GM19468 (cell line): Measurements from ENCODE around the gene ABLIM2.

Experiments
- ATAC-seq: cut with Tn5 transposase; IDR thresholded peaks from one replicate; pipeline ENCODE4 v1.9.1; 2021; ENCODE audit warnings: mild to moderate bottlenecking, moderate library complexity, moderate number of reproducible peaks; ENCODE audit not compliant: unreplicated experiment; ENCODE audit errors: extremely low read depth

ABLIM2 gene

DNA sequence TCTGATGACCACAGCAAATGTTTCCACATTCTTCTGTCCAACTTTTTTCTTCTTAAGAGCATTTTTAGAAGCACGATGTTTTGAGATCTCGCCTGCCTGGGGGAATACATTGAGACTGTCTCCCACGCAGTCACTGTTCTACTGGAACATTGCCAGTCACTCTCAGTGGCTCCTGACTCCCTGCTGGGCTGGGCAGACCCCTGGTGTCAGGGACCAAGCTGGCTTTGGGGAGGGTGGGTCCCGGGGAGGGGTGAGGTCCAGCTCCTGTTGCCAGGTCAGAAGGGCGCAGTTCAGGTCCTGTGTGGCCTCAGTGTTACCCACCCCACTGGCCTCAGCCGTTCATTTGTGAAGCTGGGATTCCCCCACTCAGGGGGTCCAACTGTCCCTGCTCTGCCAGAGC is 18.9 kb upstream of the ABLIM2 start:
- no peak for ATAC-seq

GRCh38 chr4:8176547-8177399 is 18.2 kb upstream of the ABLIM2 start:
- ATAC-seq, result peak; percentile 47

DNA sequence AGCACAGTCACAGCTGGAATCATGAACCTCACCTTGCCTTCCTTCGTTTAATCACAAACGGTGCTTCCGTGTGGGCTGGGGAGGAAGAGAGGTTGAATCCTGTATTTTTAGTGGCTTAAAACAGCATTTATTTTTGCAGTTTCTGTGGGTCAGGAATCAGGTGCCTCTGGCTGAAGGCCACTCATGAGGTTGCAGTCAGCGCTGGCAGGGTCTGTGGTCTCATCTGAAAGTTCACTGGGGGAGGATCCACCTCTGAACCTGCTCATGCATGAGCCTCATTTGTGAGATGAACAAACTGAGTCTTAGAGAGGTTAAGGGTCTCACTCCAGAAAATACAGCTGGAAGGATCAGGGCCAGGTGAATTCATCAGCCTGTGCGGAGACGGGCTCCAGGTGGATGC is 17.1 kb upstream of the ABLIM2 start:
- no peak for ATAC-seq

DNA sequence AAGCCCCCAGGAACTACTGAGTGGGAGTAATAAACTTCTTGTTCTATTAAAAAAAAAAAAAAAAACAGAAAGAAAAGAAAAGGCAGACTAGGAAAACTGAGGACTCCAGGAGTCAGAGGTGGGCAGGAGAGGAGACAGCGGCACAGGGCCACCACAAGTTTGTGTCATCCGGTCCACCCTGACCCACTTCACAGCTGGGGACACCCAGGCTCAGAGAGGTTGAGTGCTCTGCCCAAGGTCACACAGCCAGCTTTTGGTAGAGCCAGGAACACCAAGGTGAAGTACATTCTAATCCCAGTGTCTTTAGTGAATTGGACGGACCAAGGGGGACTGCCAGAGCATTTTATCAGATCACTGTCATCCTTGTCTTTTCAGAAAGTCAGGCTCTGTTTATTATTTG is 16.4 kb upstream of the ABLIM2 start:
- no peak for ATAC-seq

DNA sequence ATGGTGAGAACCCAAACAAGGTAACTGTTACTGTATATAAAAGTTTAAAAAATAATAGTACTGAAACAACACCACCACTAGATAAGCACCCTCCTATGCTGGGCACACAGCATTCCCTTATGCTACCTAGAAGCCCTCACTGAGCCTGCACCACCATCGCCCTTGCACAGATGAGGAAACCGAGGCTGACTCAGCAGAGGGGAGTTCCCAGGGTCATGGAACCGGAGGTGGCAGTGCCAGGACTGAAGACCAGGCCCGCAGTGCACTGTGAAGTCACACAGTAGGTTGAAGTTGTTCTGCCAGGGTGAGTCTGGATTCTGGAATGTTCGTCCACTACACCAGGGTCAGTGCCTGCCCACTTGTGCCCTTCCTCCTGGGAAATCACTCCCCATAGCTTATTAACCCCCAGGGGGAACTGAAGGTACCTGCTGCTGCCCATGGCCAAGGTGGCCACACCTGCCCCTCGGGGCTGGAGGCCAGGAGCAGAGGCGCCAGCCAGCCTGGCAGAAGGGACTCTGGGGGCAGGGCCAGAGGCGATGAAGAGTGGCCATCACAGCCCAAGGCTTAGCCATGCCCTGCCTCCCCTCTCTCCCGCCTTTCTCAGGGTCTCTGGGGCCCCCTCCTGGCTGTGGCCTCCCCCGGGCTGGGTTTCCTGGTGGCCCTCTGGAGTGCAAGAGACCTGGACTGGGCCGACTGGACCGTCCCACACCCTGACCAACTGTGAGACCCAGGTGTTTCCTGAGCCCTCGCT is 15.1 kb upstream of the ABLIM2 start:
- no peak for ATAC-seq

- ATAC-seq, result no peak
Measured at GRCh38 chr4:8171984-8172924, 13.6 kb upstream of the ABLIM2 start.

DNA sequence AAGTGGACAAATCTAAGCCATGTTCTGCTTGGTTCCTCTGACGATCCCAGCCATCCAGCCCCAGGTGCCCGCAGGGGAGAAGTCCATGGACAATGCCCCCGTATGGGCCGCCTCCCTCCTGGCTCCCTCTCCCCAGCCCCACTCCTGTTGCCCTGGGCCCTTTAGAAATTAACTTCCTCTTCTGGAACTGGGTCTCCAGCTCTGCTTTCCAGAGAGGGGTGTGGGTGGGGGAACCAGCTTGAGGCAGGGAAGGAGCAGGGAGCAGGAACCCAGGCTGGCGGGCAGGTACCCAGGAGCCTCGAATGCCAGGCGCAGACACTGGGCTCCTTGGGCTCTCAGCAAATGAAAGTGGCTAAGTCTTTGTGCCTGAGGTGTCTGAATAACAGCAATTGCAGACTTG is 12.7 kb upstream of the ABLIM2 start:
- no peak for ATAC-seq

DNA sequence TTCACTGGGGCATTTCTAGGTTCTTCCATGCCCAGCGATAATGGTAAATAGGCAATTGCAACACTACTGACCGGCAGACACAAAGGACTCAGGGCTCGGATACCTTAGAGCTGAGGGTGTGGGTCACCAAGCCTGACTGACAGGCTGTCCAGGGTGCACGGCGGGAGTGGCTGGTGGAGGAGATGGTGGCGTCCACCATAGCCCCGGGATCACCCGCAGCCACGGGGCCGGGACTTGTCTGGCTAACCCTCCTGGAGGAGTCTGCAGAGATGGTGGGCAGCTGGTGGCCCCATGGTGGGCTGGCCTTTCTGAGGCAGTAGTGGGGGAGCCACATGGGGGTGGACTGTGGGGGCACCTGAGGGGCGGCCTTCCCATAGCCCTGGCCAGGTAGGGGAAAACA is 11.7 kb upstream of the ABLIM2 start:
- no peak for ATAC-seq

GRCh38 chr4:8169763-8170162 is 11.2 kb upstream of the ABLIM2 start:
- ATAC-seq, result no peak

- ATAC-seq, result no peak
Measured at GRCh38 chr4:8168832-8169598, 10.4 kb upstream of the ABLIM2 start.

DNA sequence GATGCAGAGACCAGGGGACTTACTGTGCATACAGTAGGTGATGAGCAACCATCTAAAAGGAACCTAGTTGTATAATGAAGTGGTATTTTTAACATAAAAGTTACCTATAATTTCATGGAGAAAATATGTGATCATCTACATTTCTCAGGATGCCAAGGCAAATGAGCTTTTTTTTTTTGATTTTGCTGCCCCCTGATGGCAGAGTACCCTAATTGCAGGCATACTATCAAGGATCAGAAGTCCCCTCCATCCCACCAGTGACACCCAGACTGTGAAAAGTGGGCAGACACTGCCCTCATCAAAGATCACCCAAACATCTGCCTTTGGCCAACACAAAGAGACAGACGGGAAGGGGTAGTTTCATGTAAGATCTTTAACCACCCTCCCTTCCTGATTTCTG is 9.6 kb upstream of the ABLIM2 start:
- ATAC-seq, result no peak

GRCh38 chr4:8167815-8168214 is 9.2 kb upstream of the ABLIM2 start:
- ATAC-seq, result no peak

- no peak for ATAC-seq
Measured at GRCh38 chr4:8167291-8167690, 8.7 kb upstream of the ABLIM2 start.

DNA sequence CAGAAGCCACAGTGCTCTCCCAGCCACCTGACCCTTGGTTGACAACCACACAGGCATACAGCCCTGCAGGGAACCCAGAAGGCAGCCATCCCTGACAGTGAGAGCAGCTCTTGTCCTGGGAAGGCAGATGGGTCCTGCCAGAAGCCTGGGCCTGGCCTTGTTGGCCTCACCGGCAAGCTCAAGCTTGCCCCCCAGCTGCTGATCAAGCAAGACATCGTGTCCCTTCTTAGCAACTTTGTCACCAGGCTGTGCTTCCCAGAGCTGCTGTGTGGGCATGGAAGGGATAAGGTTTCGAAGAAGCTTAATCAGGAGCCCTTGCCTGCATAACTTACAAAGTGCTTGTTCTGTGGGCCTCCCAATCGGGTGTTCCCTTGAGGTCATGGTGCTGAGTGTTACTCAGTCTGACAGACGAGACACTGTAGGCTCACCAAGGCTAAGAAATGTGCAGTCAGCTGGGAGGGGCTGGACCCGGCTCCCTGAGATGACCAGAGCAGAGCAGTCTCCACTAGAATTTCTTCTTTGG is 6.8 kb upstream of the ABLIM2 start:
- no peak for ATAC-seq

DNA sequence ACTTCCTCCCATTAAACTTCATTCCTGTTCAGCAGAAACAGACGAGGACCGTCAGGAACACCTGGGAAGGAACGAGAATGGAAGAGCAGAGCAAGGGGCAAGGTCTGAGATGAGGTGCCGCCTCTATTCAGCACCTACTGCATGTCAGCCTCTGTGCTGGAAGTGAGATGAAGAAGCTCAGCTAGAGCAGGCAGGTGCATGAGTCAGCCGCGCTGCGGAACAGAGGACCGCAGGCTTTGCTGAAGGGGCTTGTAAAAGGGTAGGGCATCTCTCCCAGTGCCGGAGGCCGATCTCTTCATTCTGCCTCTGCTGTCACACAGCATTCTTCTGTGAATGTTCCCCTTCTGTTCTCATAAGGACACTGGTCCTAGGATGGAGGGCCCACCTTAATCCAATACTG is 6.1 kb upstream of the ABLIM2 start:
- no peak for ATAC-seq

- ATAC-seq, result no peak
Measured at GRCh38 chr4:8164194-8164565, 5.6 kb upstream of the ABLIM2 start.

- no peak for ATAC-seq
Measured at GRCh38 chr4:8163436-8164193, 5.0 kb upstream of the ABLIM2 start.

- no peak for ATAC-seq
Measured at GRCh38 chr4:8163026-8163425, 4.4 kb upstream of the ABLIM2 start.

DNA sequence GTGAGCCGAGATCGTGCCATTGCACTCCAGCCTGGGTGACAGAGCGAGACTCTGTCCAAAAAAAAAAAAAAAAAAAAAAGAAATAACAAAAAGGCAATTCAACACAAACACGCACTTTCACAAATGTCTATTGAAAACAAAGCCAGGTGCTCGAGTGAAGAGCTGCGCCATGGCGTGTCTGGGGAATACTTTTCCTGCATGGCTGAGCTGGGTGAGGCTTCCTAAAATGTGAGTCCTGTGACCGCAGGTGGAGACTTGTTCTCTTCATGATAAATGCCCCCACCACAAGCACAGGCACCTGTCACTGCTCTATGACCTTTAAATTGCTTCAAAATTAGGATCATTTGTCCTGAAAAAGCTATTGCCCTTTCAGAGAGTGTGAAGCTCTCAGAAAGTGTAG is 4.0 kb upstream of the ABLIM2 start:
- no peak for ATAC-seq
